K562 (cell line): Measurements from ENCODE around the gene UNC119. TPM values are rescaled to one million over a fixed set of nuclear protein-coding genes. Genes with fewer than 3 reads are reported as not detected.

Experiments used
- CBFB ChIP-seq: sonication (generic); formaldehyde crosslinking; IDR thresholded peaks from 2 replicates; pipeline ENCODE4 v1.4.0; 2020; ENCODE audit warnings: mild to moderate bottlenecking, missing genetic modification reagents
- CBX1 ChIP-seq: sonication (generic); IDR thresholded peaks from 2 replicates; pipeline ENCODE4 v1.6.1; 2016; ENCODE audit warnings: antibody characterized with exemption, low read depth, mild to moderate bottlenecking
- CHCHD3 ChIP-seq: fragments of 250-450 bp; sonication (Bioruptor Pico); IDR thresholded peaks from 2 replicates; pipeline ENCODE4 v2.1.2; 2022; ENCODE audit warnings: mild to moderate bottlenecking
- CREM ChIP-seq: IDR thresholded peaks from 2 replicates; pipeline ENCODE4 v1.6.1; 2014; ENCODE audit warnings: antibody characterized with exemption, low read depth
- DMBX1 ChIP-seq: fragments of 250-450 bp; sonication (Bioruptor Pico); IDR thresholded peaks from 2 replicates; pipeline ENCODE4 v1.8.0; 2022; ENCODE audit warnings: inconsistent platforms, mild to moderate bottlenecking, moderate library complexity, borderline replicate concordance
- EZH2 ChIP-seq: IDR thresholded peaks from 2 replicates; pipeline ENCODE4 v1.6.1; 2012; ENCODE audit warnings: low read depth, mild to moderate bottlenecking, inconsistent platforms, low read length, borderline replicate concordance
- GABPB2 ChIP-seq: fragments of 250-450 bp; sonication (Bioruptor Pico); conservative IDR thresholded peaks from 2 replicates; pipeline ENCODE4 v1.5.1; 2021; ENCODE audit warnings: mild to moderate bottlenecking
- HDAC2 ChIP-seq: fragments of 450-650 bp; IDR thresholded peaks from 2 replicates; pipeline ENCODE4 v1.6.1; 2016; ENCODE audit warnings: mild to moderate bottlenecking
- HMGXB4 ChIP-seq: sonication (generic); formaldehyde crosslinking; IDR thresholded peaks from 2 replicates; pipeline ENCODE4 v1.8.1; 2023; ENCODE audit warnings: mild to moderate bottlenecking, missing genetic modification reagents
- JUN ChIP-seq, 2 experiments: sonication (generic) in 1 of 2; formaldehyde crosslinking in 1 of 2; IDR thresholded peaks; 2 replicates each; pipeline versions ENCODE4 v1.6.1 to v1.8.0; 2012 to 2022; ENCODE audit warnings: borderline replicate concordance in 2 of 2, mild to moderate bottlenecking in 2 of 2, improper control_type of control experiment in 1 of 2, low read depth in 1 of 2, low read length in 1 of 2, missing genetic modification reagents in 1 of 2
- MAFF ChIP-seq: IDR thresholded peaks from 2 replicates; pipeline ENCODE4 v1.6.1; 2012; ENCODE audit warnings: low read length, improper control_type of control experiment
- NONO ChIP-seq, 2 experiments: fragments of 200-400 bp in 1 of 2; fragments of 450-650 bp in 1 of 2; formaldehyde crosslinking in 1 of 2; IDR thresholded peaks; 2 replicates each; pipeline ENCODE4 v1.6.1; 2017; ENCODE audit warnings: low read depth in 2 of 2, mild to moderate bottlenecking in 2 of 2, moderate library complexity in 2 of 2, low read length in 1 of 2
- NR3C1 ChIP-seq: sonication (generic); formaldehyde crosslinking; IDR thresholded peaks from 2 replicates; pipeline ENCODE4 v1.8.1; 2022; ENCODE audit warnings: missing genetic modification reagents
- PTRF ChIP-seq: fragments of 450-650 bp; IDR thresholded peaks from 2 replicates; pipeline ENCODE4 v1.6.1; 2016; ENCODE audit warnings: mild to moderate bottlenecking, missing genetic modification characterization, missing compliant biosample characterization
- RBFOX2 ChIP-seq: fragments of 200-400 bp; formaldehyde crosslinking; IDR thresholded peaks from 2 replicates; pipeline ENCODE4 v1.6.1; 2017; ENCODE audit warnings: low read depth, mild to moderate bottlenecking, low read length, moderate library complexity
- SIX5 ChIP-seq, 2 experiments: IDR thresholded peaks; 2 replicates each; pipeline ENCODE4 v1.6.1; 2011; ENCODE audit warnings: low read length in 2 of 2, borderline replicate concordance in 1 of 2, low read depth in 1 of 2, mild to moderate bottlenecking in 1 of 2, moderate library complexity in 1 of 2; ENCODE audit not compliant: insufficient read depth in 1 of 2
- TCF7L2 ChIP-seq: fragments of 150-350 bp; IDR thresholded peaks from 2 replicates; pipeline ENCODE4 v1.6.1; 2016; ENCODE audit warnings: low read depth, mild to moderate bottlenecking, low read length, moderate library complexity
- YY1 ChIP-seq, 3 experiments: IDR thresholded peaks; 2 replicates each; pipeline ENCODE4 v1.6.1; 2011; ENCODE audit warnings: low read length in 2 of 3, mild to moderate bottlenecking in 2 of 3, moderate library complexity in 2 of 3, borderline replicate concordance in 1 of 3, control low read depth in 1 of 3, low read depth in 1 of 3; ENCODE audit not compliant: insufficient read depth in 3 of 3, insufficient replicate concordance in 2 of 3, control insufficient read depth in 1 of 3, insufficient read length in 1 of 3; ENCODE audit errors: extremely low read depth in 1 of 3
- ZNF23 ChIP-seq: fragments of 250-450 bp; sonication (Bioruptor Pico); IDR thresholded peaks from 2 replicates; pipeline ENCODE4 v1.4.0; 2020; ENCODE audit warnings: mild to moderate bottlenecking
- ZNF239 ChIP-seq: fragments of 250-450 bp; sonication (Bioruptor Pico); IDR thresholded peaks from 2 replicates; pipeline ENCODE4 v1.4.0; 2020; ENCODE audit warnings: mild to moderate bottlenecking
- ZNF696 ChIP-seq: fragments of 250-450 bp; sonication (Bioruptor Pico); conservative IDR thresholded peaks from 2 replicates; pipeline ENCODE4 v1.4.0; 2020; ENCODE audit warnings: mild to moderate bottlenecking, moderate library complexity
- polyA plus RNA-seq, 8 experiments: library from polyadenylated mRNA; depleted of rRNA in 4 of 8; stranded (reverse) in 5 of 8; unstranded in 3 of 8; fragments of >200 nt; fragmentation: Nextera tagmentation in 2 of 8; fragmentation: Illumina TruSeq in 1 of 8; extraction: Ambion mirVana in 2 of 8; extraction: Trizol in 1 of 8; gene quantifications; 2 replicates each; pipeline versions ENCODE4 v1.2.1 to v1.2.3, GENCODE V29; 2011 to 2014; ENCODE audit warnings: inconsistent platforms in 1 of 8, missing spikeins in 1 of 8
- total RNA-seq, 7 experiments: library from RNA; depleted of rRNA in 6 of 7; stranded (reverse); fragments of >200 nt in 6 of 7; fragmentation: Illumina TruSeq in 2 of 7; extraction: Trizol in 2 of 7; gene quantifications; 2 replicates each; pipeline versions ENCODE4 v1.2.1 to v1.2.3, GENCODE V29; 2011 to 2021; ENCODE audit warnings: low replicate concordance in 1 of 7
- TF ChIP-seq, protein P1 (sequence below): fragments of 450-650 bp; formaldehyde crosslinking; IDR thresholded peaks from 2 replicates; pipeline ENCODE4 v1.4.0; 2022; ENCODE audit warnings: missing genetic modification characterization
- TF ChIP-seq, protein P2 (sequence below): fragments of 450-650 bp; IDR thresholded peaks from 2 replicates; pipeline ENCODE4 v1.7.1; 2018; ENCODE audit warnings: mild to moderate bottlenecking, low read depth; ENCODE audit not compliant: partially characterized antibody

UNC119 gene
- total and polyA plus RNA-seq, 9 of the 15 experiments (the other 6 are each of a cell fraction or from before 2014, with no cell fraction given) = 0.37 to 47.7 (median 16.3) TPM

GRCh38 chr17:28527181-28527681 is 25.2 kb downstream of the UNC119 start (continued):
- no peak for TF ChIP-seq YY1 (IDR thresholded peaks at IDR 0.05; ENCODE audit: borderline replicate concordance in 1 of 3, control insufficient read depth in 1 of 3, extremely low read depth in 1 of 3, insufficient read depth in 3 of 3, insufficient read length in 1 of 3, insufficient replicate concordance in 2 of 3, low read depth in 1 of 3, low read length in 2 of 3)
- TF ChIP-seq CREM = peak; percentile 67; the same call in 1 of the 2 replicates
- TF ChIP-seq ZNF23 (CRISPR knock-in tag) = no peak
- no peak for TF ChIP-seq SIX5 (IDR thresholded peaks at IDR 0.05; ENCODE audit: borderline replicate concordance in 1 of 2, insufficient read depth in 1 of 2, low read depth in 1 of 2, low read length in 2 of 2)
- no peak for TF ChIP-seq CHCHD3 (CRISPR knock-in tag)
- peak; percentile 79 for TF ChIP-seq HDAC2
- TF ChIP-seq MAFF = no peak
- no peak for TF ChIP-seq HMGXB4 (CRISPR knock-in tag)
- no peak for TF ChIP-seq JUN (IDR thresholded peaks at IDR 0.05; ENCODE audit: borderline replicate concordance, low read depth, low read length)
- TF ChIP-seq JUN (CRISPR knock-in tag; IDR thresholded peaks at IDR 0.05; ENCODE audit: borderline replicate concordance) = no peak
- peak; percentile 94 for TF ChIP-seq DMBX1
- TF ChIP-seq CBX1 = peak; percentile 87
- peak; percentile 82 for TF ChIP-seq CBFB (CRISPR knock-in tag)
- TF ChIP-seq, protein P1, sequence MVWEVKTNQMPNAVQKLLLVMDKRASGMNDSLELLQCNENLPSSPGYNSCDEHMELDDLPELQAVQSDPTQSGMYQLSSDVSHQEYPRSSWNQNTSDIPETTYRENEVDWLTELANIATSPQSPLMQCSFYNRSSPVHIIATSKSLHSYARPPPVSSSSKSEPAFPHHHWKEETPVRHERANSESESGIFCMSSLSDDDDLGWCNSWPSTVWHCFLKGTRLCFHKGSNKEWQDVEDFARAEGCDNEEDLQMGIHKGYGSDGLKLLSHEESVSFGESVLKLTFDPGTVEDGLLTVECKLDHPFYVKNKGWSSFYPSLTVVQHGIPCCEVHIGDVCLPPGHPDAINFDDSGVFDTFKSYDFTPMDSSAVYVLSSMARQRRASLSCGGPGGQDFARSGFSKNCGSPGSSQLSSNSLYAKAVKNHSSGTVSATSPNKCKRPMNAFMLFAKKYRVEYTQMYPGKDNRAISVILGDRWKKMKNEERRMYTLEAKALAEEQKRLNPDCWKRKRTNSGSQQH = peak; percentile 67; the same call in 1 of the 2 replicates
- TF ChIP-seq NONO (IDR thresholded peaks at IDR 0.05; ENCODE audit: low read depth in 2 of 2, low read length in 1 of 2) = no peak
- no peak for TF ChIP-seq ZNF696 (CRISPR knock-in tag)
- TF ChIP-seq, protein P2, sequence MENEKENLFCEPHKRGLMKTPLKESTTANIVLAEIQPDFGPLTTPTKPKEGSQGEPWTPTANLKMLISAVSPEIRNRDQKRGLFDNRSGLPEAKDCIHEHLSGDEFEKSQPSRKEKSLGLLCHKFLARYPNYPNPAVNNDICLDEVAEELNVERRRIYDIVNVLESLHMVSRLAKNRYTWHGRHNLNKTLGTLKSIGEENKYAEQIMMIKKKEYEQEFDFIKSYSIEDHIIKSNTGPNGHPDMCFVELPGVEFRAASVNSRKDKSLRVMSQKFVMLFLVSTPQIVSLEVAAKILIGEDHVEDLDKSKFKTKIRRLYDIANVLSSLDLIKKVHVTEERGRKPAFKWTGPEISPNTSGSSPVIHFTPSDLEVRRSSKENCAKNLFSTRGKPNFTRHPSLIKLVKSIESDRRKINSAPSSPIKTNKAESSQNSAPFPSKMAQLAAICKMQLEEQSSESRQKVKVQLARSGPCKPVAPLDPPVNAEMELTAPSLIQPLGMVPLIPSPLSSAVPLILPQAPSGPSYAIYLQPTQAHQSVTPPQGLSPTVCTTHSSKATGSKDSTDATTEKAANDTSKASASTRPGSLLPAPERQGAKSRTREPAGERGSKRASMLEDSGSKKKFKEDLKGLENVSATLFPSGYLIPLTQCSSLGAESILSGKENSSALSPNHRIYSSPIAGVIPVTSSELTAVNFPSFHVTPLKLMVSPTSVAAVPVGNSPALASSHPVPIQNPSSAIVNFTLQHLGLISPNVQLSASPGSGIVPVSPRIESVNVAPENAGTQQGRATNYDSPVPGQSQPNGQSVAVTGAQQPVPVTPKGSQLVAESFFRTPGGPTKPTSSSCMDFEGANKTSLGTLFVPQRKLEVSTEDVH = peak; percentile 74
- no peak for TF ChIP-seq RBFOX2
- no peak for TF ChIP-seq TCF7L2
- TF ChIP-seq GABPB2 (CRISPR knock-in tag) = no peak
- no peak for TF ChIP-seq NR3C1 (CRISPR knock-in tag)
- no peak for TF ChIP-seq PTRF (tag)
- no peak for TF ChIP-seq ZNF239 (CRISPR knock-in tag)
- no peak for TF ChIP-seq EZH2
